Kasumi-1 (cell line): ENCODE data around the gene RRAGB.
"Not testable (repeated sequence)": the region's sequence is repeated elsewhere in the genome, so short reads cannot be mapped to it uniquely, and the experiment has no call there.

Experiments
- DNase-seq, 2 experiments: peaks; one replicate each; lab custom pipeline; 2025; lab: John Stamatoyannopoulos, UW

RRAGB gene

DNA sequence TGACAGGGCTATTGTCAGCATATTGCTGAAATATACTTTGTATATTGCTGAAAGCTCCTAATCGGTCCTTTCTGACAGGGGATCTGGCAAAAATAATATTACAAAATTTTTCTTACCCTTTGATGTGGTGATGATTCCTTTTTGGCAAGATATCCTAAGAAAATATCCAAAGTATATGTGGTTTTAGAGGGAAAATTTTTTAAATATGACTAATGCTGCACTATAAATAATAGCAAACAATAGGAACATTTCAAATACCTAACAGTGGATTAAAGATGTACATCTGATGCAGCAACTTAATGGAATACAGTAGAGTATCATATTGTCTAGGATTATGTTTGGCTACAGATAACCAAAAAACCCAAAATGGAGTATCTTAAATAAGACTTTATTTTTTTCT lies 49.6 kb downstream of the RRAGB start:
- DNase-seq: no peak

DNA sequence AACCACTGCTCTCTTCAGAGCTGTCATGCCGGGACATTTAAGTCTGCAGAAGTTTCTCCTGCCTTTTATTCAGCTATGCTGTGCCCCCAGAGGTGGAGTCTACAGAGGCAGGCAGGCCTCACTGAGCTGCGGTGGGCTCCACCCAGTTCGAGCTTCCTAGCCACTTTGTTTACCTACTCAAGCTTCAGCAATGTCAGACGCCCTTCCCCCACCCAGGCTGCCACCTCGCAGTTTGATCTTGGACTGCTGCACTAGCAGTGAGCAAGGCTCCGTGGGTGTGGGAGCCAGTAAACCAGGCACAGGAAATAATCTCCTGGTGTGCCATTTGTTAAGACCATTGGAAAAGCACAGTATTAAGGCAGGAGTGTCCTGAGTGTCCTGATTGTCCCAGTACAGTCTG lies 56.9 kb downstream of the RRAGB start:
- DNase-seq: not testable (repeated sequence)

DNA sequence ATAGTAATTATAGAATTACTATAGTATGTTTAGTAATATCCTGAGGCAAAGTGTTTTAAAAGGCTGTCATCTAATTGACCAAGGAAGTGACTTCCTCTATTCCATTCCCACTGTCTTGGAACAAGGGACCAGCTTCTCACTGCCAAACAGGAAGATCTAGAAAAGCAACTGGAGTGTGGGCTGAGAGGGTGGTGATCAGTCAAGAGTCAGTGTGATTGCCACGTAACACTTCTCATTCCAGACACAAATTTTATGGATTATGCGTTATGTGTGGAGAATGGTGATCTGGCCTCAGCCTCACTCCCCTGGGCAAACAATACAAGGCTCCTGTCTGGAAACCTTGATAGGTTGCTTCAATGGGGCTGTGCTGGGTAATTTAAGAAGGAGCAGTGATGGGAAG lies 60.0 kb downstream of the RRAGB start:
- DNase-seq: no peak

DNA sequence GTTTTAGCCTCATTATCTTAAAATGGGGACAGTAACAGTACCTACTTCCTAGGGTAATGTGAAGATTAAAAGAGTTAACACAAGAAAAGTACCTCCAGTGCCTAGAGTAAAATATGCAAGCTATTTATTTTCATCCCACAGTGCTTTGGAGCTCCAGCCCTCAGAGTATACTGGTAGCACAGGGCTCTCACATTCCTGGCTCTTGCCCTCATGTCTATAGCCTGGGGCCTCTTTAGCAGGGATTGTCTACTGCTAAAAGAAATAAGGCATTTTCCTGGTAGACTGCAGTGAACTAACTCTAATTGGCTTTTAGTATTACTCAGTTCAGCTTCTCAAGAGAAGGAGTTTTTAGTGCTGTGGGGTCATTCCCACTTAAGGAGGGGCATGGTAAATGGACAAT lies 60.8 kb downstream of the RRAGB start:
- DNase-seq: no peak

DNA sequence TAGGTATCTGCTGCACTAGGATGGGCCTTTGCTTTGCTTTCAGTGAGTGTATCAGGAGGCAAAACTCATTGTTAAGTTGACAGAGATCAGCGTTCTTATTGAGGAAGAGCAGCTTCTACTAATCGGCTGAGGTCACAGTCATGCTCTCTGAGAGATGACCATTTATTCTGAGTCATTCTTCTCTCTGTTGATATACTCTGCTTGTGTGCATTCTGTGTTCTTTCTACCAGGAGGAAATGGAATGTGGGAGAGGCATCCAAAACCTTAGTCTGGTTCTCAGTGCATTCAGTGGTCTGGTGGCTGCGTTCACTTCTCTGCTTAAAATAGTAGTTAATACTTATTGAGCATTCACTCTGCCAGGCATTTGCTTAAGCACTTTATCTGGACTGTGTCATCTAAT lies 66.2 kb downstream of the RRAGB start:
- DNase-seq: no peak

DNA sequence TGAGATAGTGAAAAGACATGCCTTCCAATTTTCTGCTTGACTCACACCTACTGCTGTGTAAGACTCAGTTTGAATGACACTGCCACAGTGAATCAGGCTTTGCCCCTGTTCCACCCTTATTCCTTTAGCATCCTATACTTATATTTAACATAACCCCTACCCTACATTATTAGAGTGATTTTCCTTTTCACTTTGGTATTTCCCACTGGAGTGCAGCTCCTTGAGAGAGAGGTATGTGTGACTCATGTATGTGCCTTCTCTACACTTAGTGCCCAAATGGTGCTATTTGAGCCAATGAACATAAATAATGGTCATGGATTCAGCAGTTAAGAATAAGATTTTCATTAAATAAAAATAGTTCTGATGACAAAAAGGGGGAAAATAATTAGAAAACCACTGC lies 69.5 kb downstream of the RRAGB start:
- no peak for DNase-seq

DNA sequence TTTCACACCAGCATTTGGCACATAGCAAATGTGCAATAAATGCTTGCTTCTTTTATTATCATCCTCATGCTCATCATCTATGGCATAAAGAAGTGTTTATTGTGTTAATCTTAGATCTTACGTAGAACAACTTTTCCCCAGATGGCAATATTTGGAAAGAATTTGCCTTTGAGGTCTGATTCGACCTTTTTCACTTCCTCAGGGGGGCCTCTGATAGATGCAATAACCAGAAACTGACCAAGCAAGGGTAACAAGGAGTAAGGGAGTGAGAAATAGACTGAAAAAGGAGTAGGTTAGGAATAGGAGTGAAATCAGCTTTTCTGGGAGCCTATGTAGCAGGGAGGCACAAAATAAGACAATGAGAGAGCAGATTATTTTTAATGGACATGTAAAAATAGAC lies 70.2 kb downstream of the RRAGB start:
- DNase-seq: no peak

DNA sequence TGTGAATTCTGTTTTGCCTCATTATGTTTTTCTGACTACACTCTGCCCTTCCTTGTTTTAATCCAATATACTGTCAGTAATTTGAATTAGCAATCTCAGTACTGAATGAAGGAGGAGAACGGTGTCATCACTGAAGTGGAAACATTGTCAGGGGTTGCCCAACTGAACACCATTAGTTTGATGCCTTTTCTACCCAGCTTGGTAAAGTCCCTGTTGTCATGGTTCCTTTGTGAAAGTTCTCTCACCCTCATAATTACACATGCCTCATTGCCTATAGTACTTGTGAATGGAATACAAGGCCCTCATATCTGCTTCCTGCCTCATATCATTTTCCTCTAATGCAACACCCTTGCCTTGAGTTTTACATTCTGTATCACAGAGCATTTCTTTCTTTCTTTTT lies 76.9 kb downstream of the RRAGB start:
- DNase-seq: no peak

DNA sequence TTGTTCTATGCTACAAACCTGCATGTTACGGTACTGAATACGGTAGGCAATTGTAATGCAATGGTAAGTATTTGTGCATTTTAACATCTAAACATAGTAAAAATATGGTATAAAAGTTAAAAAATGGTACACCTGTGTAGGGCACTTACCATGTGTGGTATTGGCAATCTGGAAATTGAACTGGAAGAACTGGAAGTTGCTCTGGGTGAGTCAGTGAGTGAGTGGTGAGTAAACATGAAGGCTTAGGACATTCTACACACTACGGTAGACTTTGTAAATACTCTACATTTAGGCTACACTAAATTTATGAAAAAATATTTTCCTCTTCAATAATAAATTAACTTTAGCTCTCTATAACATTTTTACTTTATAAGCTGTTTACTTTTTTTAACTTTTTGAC lies 78.9 kb downstream of the RRAGB start:
- no peak for DNase-seq

DNA sequence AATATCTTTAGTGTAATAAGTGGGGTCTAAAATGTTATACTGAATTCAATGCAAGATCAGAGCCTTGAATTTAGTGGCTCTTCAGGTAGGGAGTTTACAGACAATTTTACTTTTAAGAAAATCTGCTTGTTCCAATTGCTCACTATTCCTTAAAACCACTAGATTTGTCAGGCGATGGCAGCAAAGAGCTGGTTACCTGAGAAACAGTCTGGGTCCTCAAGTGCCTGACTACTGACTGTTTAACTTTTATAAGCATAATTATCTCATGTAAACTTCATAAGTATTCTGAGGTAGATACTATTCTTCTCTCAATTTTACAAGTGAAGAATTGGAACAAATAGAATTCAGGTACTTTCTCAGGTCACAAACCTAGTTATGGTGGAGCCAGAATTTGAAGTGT lies 84.3 kb downstream of the RRAGB start:
- DNase-seq: no peak
